Cerebellar cortex (tissue), 1 donor: Measurements from ENCODE around the gene KISS1.
A peak's percentile ranks its signal among the peaks of the same experiment; 100 is the strongest.

Experiments
- DNase-seq: peaks from one replicate; pipeline ENCODE4 v3.0.0-alpha.2; 2015; ENCODE audit warnings: low spot score

Gene KISS1

DNA sequence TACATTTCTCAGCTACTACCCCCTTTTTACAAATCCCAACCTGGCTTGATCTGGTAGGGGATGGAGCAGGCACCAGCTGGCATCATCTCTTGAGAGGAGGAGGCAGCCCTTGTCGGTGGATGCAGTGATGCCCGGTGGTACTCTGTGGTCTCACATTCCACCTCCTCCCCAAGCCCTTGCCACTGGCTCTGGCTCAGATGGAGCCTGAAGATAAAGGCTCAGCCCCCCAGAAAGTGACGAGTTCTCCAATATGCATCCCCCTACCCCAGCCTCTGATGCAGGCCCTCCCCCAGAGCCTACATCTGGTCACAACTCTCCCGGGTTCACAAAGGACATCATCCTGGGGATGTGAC, 21.3 kb upstream of the KISS1 start:
- no peak for DNase-seq

GRCh38 chr1:204216880-204217647, 20.8 kb upstream of the KISS1 start:
- DNase-seq = no peak

- DNase-seq = no peak
These were observed 19.9 kb upstream of the KISS1 start for GRCh38 chr1:204216236-204216635.

GRCh38 chr1:204213668-204214662, 17.7 kb upstream of the KISS1 start, which contains the start of gene GOLT1A:
TSS of gene GOLT1A (minus strand) at chr1:204213988. CDS start at chr1:204213906, 82 bp downstream.
- peak; percentile 57 for DNase-seq

GRCh38 chr1:204212715-204213114, 16.4 kb upstream of the KISS1 start:
- no peak for DNase-seq

DNA sequence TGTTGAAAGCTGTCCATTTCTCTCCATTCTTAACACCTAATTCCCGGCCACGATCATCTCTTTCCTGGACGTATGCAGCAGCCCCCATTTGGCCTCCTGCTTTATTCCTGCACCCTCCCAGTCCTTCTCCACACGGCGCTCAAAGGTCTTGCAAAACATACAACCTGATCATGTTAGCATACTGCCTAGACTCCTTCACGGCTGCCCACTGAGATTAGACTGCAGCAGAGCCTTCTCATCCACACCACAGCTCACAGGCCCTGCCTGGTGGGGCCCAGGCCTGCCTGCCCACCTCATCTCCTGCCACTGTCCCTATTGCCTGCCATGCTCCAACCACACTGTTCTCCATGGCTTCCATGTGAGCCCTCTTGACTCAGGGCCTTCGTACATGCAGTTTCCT, 14.8 kb upstream of the KISS1 start:
- DNase-seq = no peak

GRCh38 chr1:204207136-204207616, 10.9 kb upstream of the KISS1 start:
- DNase-seq = peak; percentile 51

DNA sequence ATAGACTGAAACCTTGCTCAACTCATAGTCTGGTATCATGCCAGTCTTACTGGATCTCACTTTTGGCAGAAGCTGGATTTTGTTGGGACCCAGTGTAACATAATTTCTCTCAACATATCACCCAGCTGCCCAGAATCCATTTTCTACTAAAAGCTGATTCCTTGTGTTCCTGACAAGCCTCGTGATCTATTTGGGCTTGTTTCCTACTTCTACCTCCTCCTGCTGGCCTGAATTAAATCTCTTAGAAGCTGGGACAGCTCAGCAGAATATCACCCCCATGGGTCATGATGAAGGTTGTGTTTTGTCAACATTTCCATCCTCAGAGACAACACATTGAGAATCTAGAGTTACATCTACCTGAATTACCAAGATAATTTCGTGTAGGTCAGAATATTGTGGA, 9.8 kb upstream of the KISS1 start:
- no peak for DNase-seq

- no peak for DNase-seq
These were observed 9.2 kb upstream of the KISS1 start for GRCh38 chr1:204205486-204205885.

GRCh38 chr1:204204944-204205343, 8.7 kb upstream of the KISS1 start:
- DNase-seq = no peak

GRCh38 chr1:204203206-204203767, 7.0 kb upstream of the KISS1 start:
- no peak for DNase-seq

DNA sequence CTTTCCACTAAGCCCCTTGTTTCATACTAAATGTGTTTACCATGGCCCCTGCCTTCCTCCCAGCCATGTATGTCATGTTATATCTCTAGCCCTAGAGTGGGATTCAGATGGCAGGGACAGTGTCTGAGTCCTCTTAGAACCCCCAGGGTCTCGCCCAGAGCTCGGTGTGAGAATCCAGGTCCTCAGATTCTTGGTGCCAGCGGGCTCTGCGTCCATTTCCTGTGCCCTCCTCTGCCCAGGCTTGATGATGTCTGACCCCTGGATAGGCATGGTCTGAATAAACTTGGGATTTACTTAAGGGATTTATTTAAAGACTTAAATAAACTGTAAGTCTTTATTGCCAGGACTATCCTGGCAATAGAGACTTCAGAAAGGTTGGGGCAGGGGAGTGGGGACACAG, 6.2 kb upstream of the KISS1 start:
- no peak for DNase-seq

GRCh38 chr1:204201348-204202040, 5.2 kb upstream of the KISS1 start:
- no peak for DNase-seq

GRCh38 chr1:204199579-204199978, 3.3 kb upstream of the KISS1 start:
- DNase-seq = no peak

- DNase-seq = no peak
These were observed 2.4 kb upstream of the KISS1 start for GRCh38 chr1:204198348-204199340.

DNA sequence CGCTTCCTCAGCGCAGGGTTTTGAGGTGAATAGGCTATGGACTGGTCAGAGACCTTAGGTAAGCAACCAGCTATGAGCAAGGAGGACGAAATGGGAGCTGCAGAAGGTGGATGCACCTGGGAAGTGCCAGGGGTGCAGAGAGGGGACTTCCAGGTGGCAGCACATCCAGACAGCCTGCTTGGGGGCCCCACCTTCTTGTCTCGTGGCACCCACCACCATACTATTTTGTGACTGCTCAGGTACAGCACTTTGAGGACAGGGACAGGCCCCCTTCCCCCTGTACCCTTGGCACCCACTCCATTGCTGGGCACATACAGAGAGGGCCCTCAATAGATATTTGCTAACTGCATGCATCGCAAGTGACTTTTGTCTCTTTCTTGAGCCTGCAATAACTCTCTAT, 777 bp upstream of the KISS1 start:
- no peak for DNase-seq

- DNase-seq = no peak
These were observed 1.5 kb downstream of the KISS1 start for GRCh38 chr1:204194771-204195170.

GRCh38 chr1:204194080-204194479, 2.2 kb downstream of the KISS1 start:
- DNase-seq = no peak

DNA sequence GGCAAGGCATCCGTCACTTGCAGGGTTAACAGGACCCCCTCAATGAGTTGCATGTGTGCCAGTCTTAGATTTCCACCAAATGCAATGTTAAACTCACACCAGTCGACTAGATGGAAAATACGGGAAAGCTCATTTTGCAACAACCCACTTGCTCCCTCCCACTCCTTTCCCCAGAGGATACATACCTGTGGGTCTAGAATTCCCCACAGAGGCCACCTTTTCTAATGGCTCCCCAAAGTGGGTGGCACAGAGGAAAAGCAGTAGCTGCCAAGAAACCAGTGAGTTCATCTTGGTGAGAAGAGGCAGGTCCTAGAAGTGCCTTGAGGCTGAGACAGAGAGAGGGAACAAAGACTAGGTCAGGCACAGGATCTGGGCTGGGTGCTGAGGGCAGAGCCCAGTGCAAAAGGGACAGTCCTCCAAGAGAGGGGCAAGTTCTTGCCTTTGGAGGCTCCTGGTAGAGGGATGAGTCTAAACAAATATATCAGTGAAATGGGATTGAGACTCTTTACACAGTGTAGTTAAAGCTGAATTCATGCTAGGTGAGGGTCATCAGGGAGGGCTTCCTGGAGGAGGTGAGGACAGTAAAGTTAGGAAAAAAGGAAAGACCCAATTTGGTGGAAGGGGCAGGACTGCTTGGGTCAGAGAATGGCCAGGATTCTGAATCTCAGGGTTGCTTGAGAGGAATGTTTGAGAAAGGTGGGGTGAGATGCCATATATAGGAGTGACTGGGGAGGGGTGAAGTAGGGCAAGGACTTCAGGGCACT, 3.5 kb downstream of the KISS1 start:
- DNase-seq = no peak

DNA sequence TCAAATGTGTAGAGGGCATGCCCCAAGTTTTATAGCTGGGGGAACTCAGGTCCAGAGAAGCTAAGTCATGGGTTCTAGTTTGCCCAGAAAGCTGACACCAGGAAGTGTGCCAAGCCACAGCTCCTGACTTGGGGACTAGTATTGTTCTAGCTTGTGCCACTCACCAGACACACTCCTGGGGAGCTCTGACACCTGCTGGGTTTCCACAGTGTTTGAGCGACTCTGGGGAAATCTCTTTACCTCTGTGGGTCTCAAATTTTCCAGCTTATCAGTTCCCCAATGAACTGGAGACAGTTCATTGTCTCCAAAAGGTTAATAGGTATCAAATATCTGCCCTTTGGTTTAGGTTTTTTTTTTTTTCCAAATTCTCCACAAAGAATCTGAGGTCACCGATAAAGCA, 4.2 kb downstream of the KISS1 start:
- no peak for DNase-seq
